C1 segment of cervical spinal cord (tissue), 14 donors: Measurements from ENCODE around the gene PRDM15.

ENCODE experiments used
- DNase-seq, 14 donors: peaks; one replicate each; lab custom pipeline; 2025; lab: John Stamatoyannopoulos, UW

The PRDM15 gene

GRCh38 chr21:41825216-41825615 lies 53.9 kb downstream of the PRDM15 start:
- DNase-seq: no peak

GRCh38 chr21:41824466-41825207 lies 54.5 kb downstream of the PRDM15 start:
- no peak for DNase-seq

GRCh38 chr21:41823906-41824305 lies 55.2 kb downstream of the PRDM15 start:
- DNase-seq: no peak

- no peak for DNase-seq
Measured at GRCh38 chr21:41823166-41823565, 56.0 kb downstream of the PRDM15 start.

GRCh38 chr21:41821756-41822431 lies 57.2 kb downstream of the PRDM15 start:
- no peak for DNase-seq

GRCh38 chr21:41821081-41821755 lies 57.9 kb downstream of the PRDM15 start:
- DNase-seq: no peak

- no peak for DNase-seq
Measured at GRCh38 chr21:41820384-41821080, 58.6 kb downstream of the PRDM15 start.

- DNase-seq: no peak
Measured at GRCh38 chr21:41819856-41820281, 59.3 kb downstream of the PRDM15 start.

- DNase-seq: no peak
Measured at GRCh38 chr21:41819236-41819855, 59.8 kb downstream of the PRDM15 start.

GRCh38 chr21:41817877-41818855 lies 61.0 kb downstream of the PRDM15 start:
- DNase-seq: no peak

- DNase-seq: peak in 3 of 14 donors; percentile 4 to 26 (median 22)
Measured at GRCh38 chr21:41817228-41817627, 61.9 kb downstream of the PRDM15 start.

- peak in 10 of 14 donors; percentile 2 to 56 (median 26) for DNase-seq
Measured at GRCh38 chr21:41816583-41817165, 62.5 kb downstream of the PRDM15 start.

GRCh38 chr21:41815652-41816582 lies 63.2 kb downstream of the PRDM15 start:
- DNase-seq: no peak

GRCh38 chr21:41813226-41813625 lies 65.9 kb downstream of the PRDM15 start:
- DNase-seq: no peak

- no peak for DNase-seq
Measured at GRCh38 chr21:41812679-41813078, 66.5 kb downstream of the PRDM15 start.

- DNase-seq: no peak
Measured at GRCh38 chr21:41810597-41810932, 68.6 kb downstream of the PRDM15 start.

- DNase-seq: no peak
Measured at GRCh38 chr21:41809891-41810596, 69.1 kb downstream of the PRDM15 start.

- no peak for DNase-seq
Measured at GRCh38 chr21:41808846-41809245, 70.3 kb downstream of the PRDM15 start.
